Measurements from ENCODE around the gene ATG14. TPM values are rescaled to one million over a fixed set of nuclear protein-coding genes. Genes with fewer than 3 reads are reported as not detected.

The ATG14 gene
- polyA plus RNA-seq, 3 donors: 1.8 to 6.8 (median 3.3) TPM

DNA sequence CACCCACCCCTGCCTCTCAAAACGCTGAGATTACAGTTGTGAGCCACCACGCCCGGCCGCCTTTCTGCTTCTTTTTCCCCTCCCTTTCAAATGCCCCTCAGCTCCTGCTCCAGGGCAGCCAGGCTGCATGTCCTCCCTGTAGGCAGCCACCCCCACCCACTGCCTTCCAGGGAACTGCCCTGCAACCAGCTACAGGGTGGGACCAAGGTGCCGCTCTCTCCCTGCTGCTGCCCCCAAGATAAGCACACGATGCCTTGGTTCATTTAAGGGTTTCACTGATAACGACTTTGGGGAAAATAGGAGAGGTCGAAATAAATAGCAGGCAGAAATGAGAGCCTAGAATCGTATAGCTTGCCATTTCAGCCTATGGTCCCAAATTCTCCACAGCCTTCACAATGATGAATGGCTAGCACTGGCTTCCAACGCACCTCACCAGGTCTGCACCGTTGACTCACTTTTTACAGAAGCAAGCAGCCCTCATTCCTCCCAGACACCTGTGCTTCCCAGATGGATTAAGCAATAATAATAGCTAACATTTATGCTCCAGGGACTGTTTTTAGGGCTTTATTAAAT is 40.7 kb downstream of the ATG14 start:
- H3K79me2 ChIP-seq (ENCODE audit: insufficient read depth, low read length): no peaks in the 10 kb centered on the region
- no peaks in the 10 kb centered on the region for H3K27me3 Mint-ChIP-seq (ENCODE audit: low read depth in 3 of 3)
- no peak for DNase-seq
- H3K27ac Mint-ChIP-seq: no peak overlapping the region
- H3K4me2 ChIP-seq (replicated peaks; ENCODE audit: extremely low read depth, low read length, poor library complexity, severe bottlenecking): no peak overlapping the region
- TF ChIP-seq, protein P1, sequence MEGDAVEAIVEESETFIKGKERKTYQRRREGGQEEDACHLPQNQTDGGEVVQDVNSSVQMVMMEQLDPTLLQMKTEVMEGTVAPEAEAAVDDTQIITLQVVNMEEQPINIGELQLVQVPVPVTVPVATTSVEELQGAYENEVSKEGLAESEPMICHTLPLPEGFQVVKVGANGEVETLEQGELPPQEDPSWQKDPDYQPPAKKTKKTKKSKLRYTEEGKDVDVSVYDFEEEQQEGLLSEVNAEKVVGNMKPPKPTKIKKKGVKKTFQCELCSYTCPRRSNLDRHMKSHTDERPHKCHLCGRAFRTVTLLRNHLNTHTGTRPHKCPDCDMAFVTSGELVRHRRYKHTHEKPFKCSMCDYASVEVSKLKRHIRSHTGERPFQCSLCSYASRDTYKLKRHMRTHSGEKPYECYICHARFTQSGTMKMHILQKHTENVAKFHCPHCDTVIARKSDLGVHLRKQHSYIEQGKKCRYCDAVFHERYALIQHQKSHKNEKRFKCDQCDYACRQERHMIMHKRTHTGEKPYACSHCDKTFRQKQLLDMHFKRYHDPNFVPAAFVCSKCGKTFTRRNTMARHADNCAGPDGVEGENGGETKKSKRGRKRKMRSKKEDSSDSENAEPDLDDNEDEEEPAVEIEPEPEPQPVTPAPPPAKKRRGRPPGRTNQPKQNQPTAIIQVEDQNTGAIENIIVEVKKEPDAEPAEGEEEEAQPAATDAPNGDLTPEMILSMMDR (IDR thresholded peaks at IDR 0.05): no peak
- H4K20me1 ChIP-seq (ENCODE audit: insufficient read depth, low read length): no peaks in the 10 kb centered on the region
- H3K9me3 ChIP-seq (replicated peaks in 1 of 2; ENCODE audit: control insufficient read depth in 1 of 2, insufficient read depth in 1 of 2, low read length in 2 of 2): no peaks in the 10 kb centered on the region
- 76% methylated on average over 8 of the region's 11 CpGs for WGBS (ENCODE audit: insufficient coverage)
- H3K9me3 Mint-ChIP-seq: peaks cover 0 to 2% (median 0%) of the 10 kb centered on the region in 7 donors
- no peak overlapping the region for H2AFZ ChIP-seq (ENCODE audit: insufficient read depth, low read depth, low read length, poor library complexity, severe bottlenecking)
- no peaks in the 10 kb centered on the region for H3K27me3 ChIP-seq (ENCODE audit: control insufficient read depth in 2 of 2, insufficient read depth in 2 of 2, low read length in 2 of 2)
- H3K4me1 ChIP-seq (ENCODE audit: control insufficient read depth in 1 of 2, insufficient read depth in 2 of 2, low read length in 2 of 2): no peaks in the 10 kb centered on the region
- H3K9ac ChIP-seq (ENCODE audit: insufficient read depth, low read length, poor library complexity, severe bottlenecking): no peak overlapping the region
- no peak overlapping the region for H3K27ac ChIP-seq (ENCODE audit: low read depth in 1 of 2, low read length in 2 of 2)
- no peak overlapping the region for H3K4me3 ChIP-seq (replicated peaks in 1 of 3; ENCODE audit: low read depth in 2 of 3, low read length in 3 of 3)
- no peak overlapping the region for H3K4me3 Mint-ChIP-seq
- H3K36me3 ChIP-seq (replicated peaks in 1 of 2; ENCODE audit: control insufficient read depth in 1 of 2, insufficient read depth in 2 of 2, low read length in 2 of 2): peaks cover 27 to 71% of the 10 kb centered on the region in 2 donors
- peaks cover 2% of the 10 kb centered on the region for H3K4me1 Mint-ChIP-seq
- H3K36me3 Mint-ChIP-seq: peaks cover 62 to 68% of the 10 kb centered on the region in 2 donors
- intact Hi-C loops (cut with micrococcal nuclease): no loop called here

DNA sequence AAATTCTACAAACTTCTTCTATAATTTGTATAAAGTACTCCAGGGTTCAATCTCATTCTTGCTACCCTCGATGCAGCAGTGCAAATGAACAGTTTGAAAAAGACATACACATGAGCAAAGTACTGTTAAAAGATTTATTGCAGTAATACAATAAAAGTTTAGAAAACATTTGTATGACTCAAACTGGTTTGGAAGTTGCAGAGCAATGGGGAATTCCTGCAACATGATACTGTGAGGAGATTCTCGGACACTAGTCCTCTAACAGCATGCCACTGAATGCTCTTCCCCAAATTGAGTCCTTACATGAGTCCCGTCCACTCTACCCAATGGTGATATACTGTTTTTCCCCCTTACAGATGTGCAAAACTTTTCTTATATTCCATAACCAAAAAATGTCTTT is 45.4 kb downstream of the ATG14 start:
- Histone ChIP-seq H3K4me1 (ENCODE audit: control insufficient read depth in 1 of 2, insufficient read depth in 2 of 2, low read length in 2 of 2) (no peaks in the 10 kb centered on the region), H2AFZ (ENCODE audit: insufficient read depth, low read depth, low read length, poor library complexity, severe bottlenecking) (no peak overlapping the region), H3K9me3 (replicated peaks in 1 of 2; ENCODE audit: control insufficient read depth in 1 of 2, insufficient read depth in 1 of 2, low read length in 2 of 2) (no peaks in the 10 kb centered on the region), H4K20me1 (ENCODE audit: insufficient read depth, low read length) (no peaks in the 10 kb centered on the region), H3K4me3 (replicated peaks in 1 of 3; ENCODE audit: low read depth in 2 of 3, low read length in 3 of 3) (no peak overlapping the region), H3K27ac (ENCODE audit: low read depth in 1 of 2, low read length in 2 of 2) (no peak overlapping the region), H3K79me2 (ENCODE audit: insufficient read depth, low read length) (no peaks in the 10 kb centered on the region), H3K36me3 (replicated peaks in 1 of 2; ENCODE audit: control insufficient read depth in 1 of 2, insufficient read depth in 2 of 2, low read length in 2 of 2) (peaks cover 33 to 57% of the 10 kb centered on the region in 2 donors), H3K4me2 (replicated peaks; ENCODE audit: extremely low read depth, low read length, poor library complexity, severe bottlenecking) (no peak overlapping the region), H3K27me3 (ENCODE audit: control insufficient read depth in 2 of 2, insufficient read depth in 2 of 2, low read length in 2 of 2) (no peaks in the 10 kb centered on the region), H3K9ac (ENCODE audit: insufficient read depth, low read length, poor library complexity, severe bottlenecking) (no peak overlapping the region)
- peaks cover 53 to 61% of the 10 kb centered on the region in 2 donors for H3K36me3 Mint-ChIP-seq
- whole genome bisulfite sequencing (ENCODE audit: insufficient coverage): 100% methylated on average over 1 of the region's 3 CpGs
- H3K27me3 Mint-ChIP-seq (ENCODE audit: low read depth in 3 of 3): no peaks in the 10 kb centered on the region
- TF ChIP-seq, protein P1 (IDR thresholded peaks at IDR 0.05): no peak
- no peak for DNase-seq
- no peak overlapping the region for H3K4me3 Mint-ChIP-seq
- intact Hi-C loops (cut with micrococcal nuclease): no loop called here
- H3K9me3 Mint-ChIP-seq: no peaks in the 10 kb centered on the region
- H3K4me1 Mint-ChIP-seq: no peaks in the 10 kb centered on the region
- H3K27ac Mint-ChIP-seq: no peak overlapping the region

Data from CD14-positive monocyte (primary cell).